SK-MEL-5 (cell line): ENCODE measurements around the gene ACOT7. TPM values are rescaled to one million over a fixed set of nuclear protein-coding genes. Genes with fewer than 3 reads are reported as not detected.

Experiments
- DNase-seq: peaks from one replicate; pipeline ENCODE4 v3.0.0-alpha.2; 2016; ENCODE audit warnings: low read depth, low spot score
- in situ Hi-C: cut with HindIII; loops from 2 replicates; pipeline ENCODE4 v1.10.0; 2016; ENCODE audit warnings: low sequenced_read_pairs, high pct_unique_total_duplicates, low pct_unique_long_range_greater_than_20kb
- total RNA-seq: library from RNA; depleted of rRNA; stranded (reverse); fragments of >200 nt; shearing (Covaris generic); gene quantifications from 2 replicates; pipeline ENCODE4 v1.2.3, GENCODE V29; 2014

Gene ACOT7
- total RNA-seq, 1 experiment from 2014 or later: 125 TPM

DNA sequence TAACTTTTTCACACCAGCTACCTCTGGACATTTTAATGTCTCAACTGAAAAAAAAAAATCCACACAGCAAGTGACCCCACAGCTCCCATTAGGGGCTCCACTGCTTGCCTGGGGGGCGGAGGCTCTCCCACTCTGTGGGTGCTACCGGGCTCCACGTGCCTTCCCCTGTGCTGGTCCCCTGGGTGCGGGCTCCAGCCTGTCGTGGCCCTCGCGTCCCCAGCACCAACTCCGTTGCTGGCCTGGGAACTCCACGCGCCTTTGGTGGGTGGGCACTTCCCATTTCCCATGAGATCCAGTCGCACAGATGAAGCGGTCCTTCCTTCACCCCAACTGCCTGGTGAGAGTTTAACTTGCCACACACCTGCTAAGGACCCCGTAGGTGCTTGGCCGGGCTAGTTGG is 105.5 kb downstream of the ACOT7 start:
- in situ Hi-C loops: no loop called here
- no peak for DNase-seq

GRCh38 chr1:6287431-6287886 is 106.1 kb downstream of the ACOT7 start:
- DNase-seq: no peak
- in situ Hi-C loops: no loop called here

DNA sequence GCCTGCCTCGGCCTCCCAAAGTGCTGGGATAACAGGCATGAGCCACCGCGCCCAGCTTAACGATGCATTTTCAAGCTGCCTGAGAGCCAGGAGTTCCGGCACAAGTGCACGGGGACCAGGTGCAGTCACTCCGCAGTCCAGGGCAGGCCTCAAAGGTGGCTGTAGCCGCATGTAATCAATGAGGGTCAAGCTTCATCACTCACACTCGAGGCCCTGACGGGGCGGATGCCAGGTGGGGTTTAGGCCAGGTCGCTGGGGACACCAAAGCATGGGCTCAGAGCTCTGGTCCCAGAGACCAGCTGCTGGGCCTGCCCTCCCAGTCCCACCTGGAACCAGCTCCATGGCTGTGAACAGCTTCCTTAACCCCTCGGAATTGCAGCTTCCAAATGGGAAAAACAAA is 106.5 kb downstream of the ACOT7 start:
- DNase-seq: no peak
- in situ Hi-C loops: no loop called here

DNA sequence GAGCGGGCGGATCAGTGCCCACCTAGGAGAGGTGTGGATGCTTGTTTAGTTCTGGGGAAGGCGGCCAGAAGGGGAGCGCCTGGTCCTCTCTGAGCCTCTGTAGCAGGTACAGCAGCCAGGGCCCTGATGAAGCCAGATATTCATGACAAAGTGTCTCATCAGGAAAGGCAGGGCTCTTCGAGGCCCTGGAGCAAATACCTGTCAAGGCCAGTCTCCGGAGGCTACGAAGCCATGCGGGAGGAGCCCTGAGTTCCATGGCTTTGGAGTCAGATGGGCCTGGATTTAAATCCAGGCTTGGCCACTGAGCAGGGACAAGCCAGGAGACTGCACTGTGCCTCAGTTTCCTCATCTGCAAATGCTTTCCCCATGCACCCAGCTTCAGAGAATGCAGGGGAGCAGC is 107.3 kb downstream of the ACOT7 start:
- no peak for DNase-seq
- in situ Hi-C loops: no loop called here

DNA sequence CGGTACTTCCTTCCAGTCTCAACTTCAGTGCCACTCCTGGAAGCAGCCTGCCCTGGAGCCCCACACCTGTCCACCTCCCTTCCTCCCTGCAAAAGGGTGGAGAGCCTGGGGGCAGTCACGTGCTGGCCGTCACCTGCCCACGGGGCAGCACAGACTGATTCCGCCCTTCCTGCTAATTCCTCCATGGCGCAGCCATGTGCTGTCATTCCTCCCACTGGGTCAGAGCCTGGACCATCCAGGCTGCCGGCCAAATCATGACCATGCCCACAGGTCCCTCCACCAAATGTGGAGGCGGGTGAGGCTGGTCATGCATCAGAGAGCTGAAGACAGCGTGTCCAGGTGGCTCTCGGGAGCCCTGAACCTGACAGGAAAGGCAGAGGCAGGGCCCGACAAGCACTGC is 108.2 kb downstream of the ACOT7 start:
- in situ Hi-C loops: no loop called here
- DNase-seq: no peak

GRCh38 chr1:6282577-6283270 is 110.8 kb downstream of the ACOT7 start:
- in situ Hi-C loops: no loop called here
- no peak for DNase-seq

GRCh38 chr1:6281511-6282402 is 111.8 kb downstream of the ACOT7 start:
- DNase-seq: no peak

GRCh38 chr1:6280761-6281451 is 112.7 kb downstream of the ACOT7 start:
- in situ Hi-C loops: no loop called here

More at GRCh38 chr1:6281511-6282402, 111.8 kb downstream of the ACOT7 start:
- in situ Hi-C loops: no loop called here

DNA sequence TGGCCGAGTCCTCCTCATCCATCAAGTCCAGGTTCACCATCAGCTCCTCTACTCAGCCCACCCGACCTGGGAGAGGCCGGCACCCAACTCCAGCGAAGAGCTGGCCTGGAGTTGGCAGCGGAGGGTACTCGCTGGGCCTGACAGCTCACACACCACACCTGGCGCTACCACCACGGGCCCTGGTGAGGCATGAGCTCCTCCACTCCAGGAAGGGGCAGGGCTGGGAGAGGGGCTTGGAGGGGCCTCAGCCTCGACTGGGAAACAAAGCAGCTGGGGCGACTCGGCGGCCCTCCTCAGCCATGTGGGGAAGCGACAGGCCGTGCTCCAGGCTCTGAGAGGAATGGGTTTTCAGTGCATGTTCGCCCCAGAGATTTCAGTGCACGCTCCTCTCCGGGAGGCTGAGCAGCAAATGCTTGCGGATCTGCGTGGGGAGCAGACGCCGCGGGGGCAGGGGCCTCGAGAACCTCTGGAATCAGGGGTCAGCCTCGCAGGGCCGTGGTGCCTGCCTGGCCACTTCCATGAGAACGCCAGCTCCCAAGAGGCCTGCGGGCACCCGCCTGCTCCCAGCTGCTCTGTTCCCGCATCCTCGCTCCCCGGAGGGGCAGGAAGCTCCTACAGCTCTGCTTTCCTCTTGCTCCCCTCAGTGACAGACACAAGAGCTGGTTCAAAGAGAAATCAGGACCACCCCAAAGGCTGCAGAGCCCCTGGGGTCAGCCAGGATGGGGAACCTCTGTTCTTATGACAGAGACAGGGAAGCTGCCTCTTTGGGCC is 113.8 kb downstream of the ACOT7 start:
- in situ Hi-C loops: no loop called here
- no peak for DNase-seq

More at GRCh38 chr1:6280761-6281451, 112.7 kb downstream of the ACOT7 start:
- DNase-seq: peak; percentile 24

GRCh38 chr1:6279066-6279465 is 114.5 kb downstream of the ACOT7 start:
- in situ Hi-C loops: no loop called here
- DNase-seq: no peak

GRCh38 chr1:6278263-6278662 is 115.3 kb downstream of the ACOT7 start:
- DNase-seq: no peak
- in situ Hi-C loops: no loop called here

DNA sequence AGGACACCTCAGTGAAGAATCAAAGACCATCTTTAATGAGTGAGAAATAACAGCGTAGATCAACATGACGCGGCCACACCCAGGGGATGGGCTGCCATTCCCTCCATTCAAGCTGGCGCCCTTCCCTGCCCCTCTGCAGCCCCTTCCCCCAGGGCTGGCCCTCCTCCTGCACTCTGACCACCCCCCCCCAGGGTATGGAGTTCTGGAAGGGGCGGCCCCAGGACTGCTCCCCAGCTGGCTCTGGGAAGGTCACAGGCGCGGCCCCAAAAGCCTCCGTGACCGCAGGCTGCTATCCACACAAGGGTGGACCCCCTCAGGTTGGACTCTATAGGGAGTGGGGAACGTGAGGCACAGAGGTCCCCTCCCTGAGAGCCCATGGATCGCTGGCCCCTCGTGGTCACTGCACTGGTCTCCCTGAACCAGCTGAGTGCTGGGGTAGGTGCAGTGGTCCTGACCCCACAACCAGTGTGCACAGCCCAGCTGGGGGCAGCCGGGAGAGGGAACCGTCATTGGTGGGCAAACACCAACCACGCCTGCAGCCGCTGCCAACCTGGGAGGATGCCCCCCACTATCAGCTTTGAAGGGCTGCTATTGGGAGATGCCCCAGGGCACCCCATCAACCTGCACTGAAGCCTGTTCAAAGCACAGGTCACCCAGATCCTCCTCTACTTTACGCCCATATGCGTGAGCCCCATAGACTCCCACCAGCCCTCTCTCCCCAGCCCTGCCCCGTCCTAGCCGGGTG is 116.6 kb downstream of the ACOT7 start:
- DNase-seq: no peak
- in situ Hi-C loops: no loop called here

GRCh38 chr1:6275826-6276782 is 117.5 kb downstream of the ACOT7 start:
- no peak for DNase-seq
- in situ Hi-C loops: no loop called here

DNA sequence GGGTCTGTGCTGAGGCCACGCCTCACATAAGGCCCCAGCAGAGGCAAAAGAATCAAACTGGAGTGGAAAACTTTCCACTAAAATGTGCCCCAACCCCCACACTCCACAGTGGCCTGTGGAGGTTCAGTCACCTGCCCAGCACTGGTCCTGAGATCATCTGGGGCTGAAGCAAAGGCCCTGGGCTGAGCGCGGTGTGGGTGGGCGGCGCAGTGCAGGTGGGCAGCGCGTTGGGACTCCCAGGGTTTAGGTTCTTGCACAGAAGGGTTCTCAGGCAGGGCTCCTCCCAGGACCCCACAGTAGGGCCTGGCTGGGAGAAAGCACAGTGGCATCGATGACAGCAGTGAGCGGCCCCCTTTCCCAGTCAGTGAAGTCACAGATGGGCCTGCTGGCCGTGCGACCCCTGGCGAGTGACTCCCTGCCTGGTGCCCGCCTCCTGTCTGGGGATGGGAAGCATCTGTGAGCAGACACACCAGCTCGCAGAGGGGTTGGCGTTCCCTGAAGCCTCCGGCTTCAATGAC is 118.9 kb downstream of the ACOT7 start:
- in situ Hi-C loops: no loop called here
- DNase-seq: no peak

DNA sequence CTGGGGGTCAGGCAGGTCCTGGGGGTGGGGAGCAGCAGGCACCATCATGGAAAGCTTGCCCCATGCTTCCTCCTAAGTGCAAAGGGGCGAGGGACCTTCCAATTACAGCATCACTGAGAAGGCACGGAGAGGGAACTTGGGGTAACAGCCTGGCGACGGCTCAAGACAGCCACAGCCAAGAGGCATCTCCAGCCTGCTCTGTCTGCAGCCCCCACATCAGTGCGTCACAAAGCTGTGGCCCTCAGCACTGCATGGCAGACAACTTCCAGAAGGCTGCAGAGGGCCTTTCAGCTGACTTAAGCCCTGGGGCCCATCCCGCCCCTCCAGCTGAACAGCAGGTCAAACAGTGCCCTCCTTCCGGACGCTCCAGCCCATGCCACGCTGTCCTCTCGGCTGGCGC is 119.5 kb downstream of the ACOT7 start:
- no peak for DNase-seq
- in situ Hi-C loops: no loop called here

DNA sequence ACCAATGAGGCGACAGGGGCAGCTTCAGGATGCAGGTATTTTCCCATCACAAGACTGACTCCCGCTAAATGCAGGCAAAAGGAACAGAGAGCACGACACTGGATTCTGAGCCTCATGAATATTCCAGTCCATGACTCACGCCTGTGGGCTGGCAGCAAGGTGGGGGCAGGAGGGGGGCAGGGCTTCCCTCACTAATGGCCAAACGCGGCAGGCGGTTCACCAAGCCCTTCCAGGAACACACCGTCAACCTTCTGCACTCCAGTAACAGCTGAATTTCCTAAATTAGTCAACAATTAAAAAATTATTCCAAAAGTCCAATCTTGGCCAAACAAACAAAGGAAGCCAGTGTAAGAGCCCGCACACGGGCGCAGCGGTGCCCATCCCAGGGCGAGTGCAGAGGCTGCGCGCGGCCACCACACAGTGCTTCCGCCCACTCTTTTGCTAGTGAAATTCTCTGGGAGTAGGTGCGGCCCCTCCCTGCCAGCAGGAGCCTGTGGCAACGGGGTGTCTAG is 120.1 kb downstream of the ACOT7 start:
- in situ Hi-C loops: no loop called here
- DNase-seq: no peak
